NT2/D1 (cell line): ENCODE results near the gene C5orf47.

Experiments used
- YY1 ChIP-seq: IDR thresholded peaks from 2 replicates; pipeline ENCODE4 v1.6.1; 2011; ENCODE audit not compliant: insufficient read length, insufficient read depth
- ZNF274 ChIP-seq: IDR thresholded peaks from 2 replicates; pipeline ENCODE4 v1.6.1; 2011; ENCODE audit warnings: mild to moderate bottlenecking, low read depth, low read length

GRCh38 chr5:173969167-173970049, 19.6 kb upstream of the C5orf47 start:
- TF ChIP-seq YY1 (no peak), ZNF274 (no peak)
